ENCODE results near the gene LRRK1. TPM values are rescaled to one million over a fixed set of nuclear protein-coding genes. Genes with fewer than 3 reads are reported as not detected.

LRRK1 gene
- total and polyA plus RNA-seq, 2 of the 13 experiments (the other 11 are each of a cell fraction or from before 2014, with no cell fraction given) = 0.13 to 1.2 TPM

DNA sequence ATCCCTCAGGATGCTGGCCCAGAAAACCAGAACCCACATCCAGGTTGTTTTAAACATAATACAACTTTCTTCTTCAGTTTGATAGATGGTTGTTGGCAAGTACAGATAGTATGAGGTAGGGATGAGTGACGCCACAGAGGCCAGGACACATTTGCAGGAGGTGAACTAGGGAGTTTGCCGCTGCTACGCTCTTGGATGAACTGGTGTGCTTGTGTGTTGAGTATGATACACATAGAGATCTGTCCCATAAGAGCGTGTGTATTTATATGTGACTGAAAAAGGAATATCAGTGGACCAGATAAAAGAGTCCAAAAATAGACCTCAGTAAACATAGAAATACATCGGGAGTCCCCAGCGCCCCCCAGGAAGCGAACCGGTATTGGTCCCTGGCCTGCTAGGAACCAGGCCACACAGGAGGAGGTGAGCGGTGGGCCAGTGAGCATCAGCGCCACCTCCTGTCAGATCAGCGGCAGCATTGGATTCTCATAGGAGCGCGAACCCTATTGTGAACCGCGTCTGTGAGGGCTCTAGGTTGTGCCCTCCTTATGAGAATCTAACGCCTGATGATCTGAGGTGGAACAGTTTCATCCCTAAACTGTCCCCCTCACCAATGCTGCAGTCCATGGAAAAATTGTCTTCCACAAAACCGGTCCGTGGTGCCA lies 98.1 kb downstream of the LRRK1 start (continued):
- TF ChIP-seq, protein P1, sequence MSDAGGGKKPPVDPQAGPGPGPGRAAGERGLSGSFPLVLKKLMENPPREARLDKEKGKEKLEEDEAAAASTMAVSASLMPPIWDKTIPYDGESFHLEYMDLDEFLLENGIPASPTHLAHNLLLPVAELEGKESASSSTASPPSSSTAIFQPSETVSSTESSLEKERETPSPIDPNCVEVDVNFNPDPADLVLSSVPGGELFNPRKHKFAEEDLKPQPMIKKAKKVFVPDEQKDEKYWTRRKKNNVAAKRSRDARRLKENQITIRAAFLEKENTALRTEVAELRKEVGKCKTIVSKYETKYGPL (CRISPR knock-in tag; IDR thresholded peaks at IDR 0.05) = no peak
- TF ChIP-seq, protein P2, sequence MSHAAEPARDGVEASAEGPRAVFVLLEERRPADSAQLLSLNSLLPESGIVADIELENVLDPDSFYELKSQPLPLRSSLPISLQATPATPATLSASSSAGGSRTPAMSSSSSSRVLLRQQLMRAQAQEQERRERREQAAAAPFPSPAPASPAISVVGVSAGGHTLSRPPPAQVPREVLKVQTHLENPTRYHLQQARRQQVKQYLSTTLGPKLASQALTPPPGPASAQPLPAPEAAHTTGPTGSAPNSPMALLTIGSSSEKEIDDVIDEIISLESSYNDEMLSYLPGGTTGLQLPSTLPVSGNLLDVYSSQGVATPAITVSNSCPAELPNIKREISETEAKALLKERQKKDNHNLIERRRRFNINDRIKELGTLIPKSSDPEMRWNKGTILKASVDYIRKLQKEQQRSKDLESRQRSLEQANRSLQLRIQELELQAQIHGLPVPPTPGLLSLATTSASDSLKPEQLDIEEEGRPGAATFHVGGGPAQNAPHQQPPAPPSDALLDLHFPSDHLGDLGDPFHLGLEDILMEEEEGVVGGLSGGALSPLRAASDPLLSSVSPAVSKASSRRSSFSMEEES (CRISPR knock-in tag; IDR thresholded peaks at IDR 0.05) = no peak
- TF ChIP-seq, protein P3, sequence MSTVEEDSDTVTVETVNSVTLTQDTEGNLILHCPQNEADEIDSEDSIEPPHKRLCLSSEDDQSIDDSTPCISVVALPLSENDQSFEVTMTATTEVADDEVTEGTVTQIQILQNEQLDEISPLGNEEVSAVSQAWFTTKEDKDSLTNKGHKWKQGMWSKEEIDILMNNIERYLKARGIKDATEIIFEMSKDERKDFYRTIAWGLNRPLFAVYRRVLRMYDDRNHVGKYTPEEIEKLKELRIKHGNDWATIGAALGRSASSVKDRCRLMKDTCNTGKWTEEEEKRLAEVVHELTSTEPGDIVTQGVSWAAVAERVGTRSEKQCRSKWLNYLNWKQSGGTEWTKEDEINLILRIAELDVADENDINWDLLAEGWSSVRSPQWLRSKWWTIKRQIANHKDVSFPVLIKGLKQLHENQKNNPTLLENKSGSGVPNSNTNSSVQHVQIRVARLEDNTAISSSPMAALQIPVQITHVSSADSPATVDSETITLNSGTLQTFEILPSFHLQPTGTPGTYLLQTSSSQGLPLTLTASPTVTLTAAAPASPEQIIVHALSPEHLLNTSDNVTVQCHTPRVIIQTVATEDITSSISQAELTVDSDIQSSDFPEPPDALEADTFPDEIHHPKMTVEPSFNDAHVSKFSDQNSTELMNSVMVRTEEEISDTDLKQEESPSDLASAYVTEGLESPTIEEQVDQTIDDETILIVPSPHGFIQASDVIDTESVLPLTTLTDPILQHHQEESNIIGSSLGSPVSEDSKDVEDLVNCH (CRISPR knock-in tag; IDR thresholded peaks at IDR 0.05) = no peak
- TF ChIP-seq SOX13 (IDR thresholded peaks at IDR 0.05) = no peak
- no peak for TF ChIP-seq SOX13 (CRISPR knock-in tag; conservative IDR thresholded peaks at IDR 0.05 in 1 of 2, IDR thresholded peaks at IDR 0.05 in 1 of 2)
- TF ChIP-seq ZSCAN20 (CRISPR knock-in tag; IDR thresholded peaks at IDR 0.05; ENCODE audit: borderline replicate concordance) = no peak
- 0 out of 2 replicates have a peak, but pooled peaks have one; percentile 20 for TF ChIP-seq RAD21 (CRISPR knock-in tag; IDR thresholded peaks at IDR 0.05)
- TF ChIP-seq, protein P4, sequence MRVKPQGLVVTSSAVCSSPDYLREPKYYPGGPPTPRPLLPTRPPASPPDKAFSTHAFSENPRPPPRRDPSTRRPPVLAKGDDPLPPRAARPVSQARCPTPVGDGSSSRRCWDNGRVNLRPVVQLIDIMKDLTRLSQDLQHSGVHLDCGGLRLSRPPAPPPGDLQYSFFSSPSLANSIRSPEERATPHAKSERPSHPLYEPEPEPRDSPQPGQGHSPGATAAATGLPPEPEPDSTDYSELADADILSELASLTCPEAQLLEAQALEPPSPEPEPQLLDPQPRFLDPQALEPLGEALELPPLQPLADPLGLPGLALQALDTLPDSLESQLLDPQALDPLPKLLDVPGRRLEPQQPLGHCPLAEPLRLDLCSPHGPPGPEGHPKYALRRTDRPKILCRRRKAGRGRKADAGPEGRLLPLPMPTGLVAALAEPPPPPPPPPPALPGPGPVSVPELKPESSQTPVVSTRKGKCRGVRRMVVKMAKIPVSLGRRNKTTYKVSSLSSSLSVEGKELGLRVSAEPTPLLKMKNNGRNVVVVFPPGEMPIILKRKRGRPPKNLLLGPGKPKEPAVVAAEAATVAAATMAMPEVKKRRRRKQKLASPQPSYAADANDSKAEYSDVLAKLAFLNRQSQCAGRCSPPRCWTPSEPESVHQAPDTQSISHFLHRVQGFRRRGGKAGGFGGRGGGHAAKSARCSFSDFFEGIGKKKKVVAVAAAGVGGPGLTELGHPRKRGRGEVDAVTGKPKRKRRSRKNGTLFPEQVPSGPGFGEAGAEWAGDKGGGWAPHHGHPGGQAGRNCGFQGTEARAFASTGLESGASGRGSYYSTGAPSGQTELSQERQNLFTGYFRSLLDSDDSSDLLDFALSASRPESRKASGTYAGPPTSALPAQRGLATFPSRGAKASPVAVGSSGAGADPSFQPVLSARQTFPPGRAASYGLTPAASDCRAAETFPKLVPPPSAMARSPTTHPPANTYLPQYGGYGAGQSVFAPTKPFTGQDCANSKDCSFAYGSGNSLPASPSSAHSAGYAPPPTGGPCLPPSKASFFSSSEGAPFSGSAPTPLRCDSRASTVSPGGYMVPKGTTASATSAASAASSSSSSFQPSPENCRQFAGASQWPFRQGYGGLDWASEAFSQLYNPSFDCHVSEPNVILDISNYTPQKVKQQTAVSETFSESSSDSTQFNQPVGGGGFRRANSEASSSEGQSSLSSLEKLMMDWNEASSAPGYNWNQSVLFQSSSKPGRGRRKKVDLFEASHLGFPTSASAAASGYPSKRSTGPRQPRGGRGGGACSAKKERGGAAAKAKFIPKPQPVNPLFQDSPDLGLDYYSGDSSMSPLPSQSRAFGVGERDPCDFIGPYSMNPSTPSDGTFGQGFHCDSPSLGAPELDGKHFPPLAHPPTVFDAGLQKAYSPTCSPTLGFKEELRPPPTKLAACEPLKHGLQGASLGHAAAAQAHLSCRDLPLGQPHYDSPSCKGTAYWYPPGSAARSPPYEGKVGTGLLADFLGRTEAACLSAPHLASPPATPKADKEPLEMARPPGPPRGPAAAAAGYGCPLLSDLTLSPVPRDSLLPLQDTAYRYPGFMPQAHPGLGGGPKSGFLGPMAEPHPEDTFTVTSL (CRISPR knock-in tag; IDR thresholded peaks at IDR 0.05; ENCODE audit: borderline replicate concordance) = no peak
- no peak for TF ChIP-seq NCOA1 (CRISPR knock-in tag; IDR thresholded peaks at IDR 0.05)
